Chondrocyte (in vitro differentiated cells): Measurements from ENCODE around the gene SOHLH1. TPM values are rescaled to one million over a fixed set of nuclear protein-coding genes. Genes with fewer than 3 reads are reported as not detected.
A peak's percentile ranks its signal among the peaks of the same experiment; 100 is the strongest.

ENCODE experiments used
- DNase-seq: peaks from one replicate; pipeline ENCODE4 v3.0.0; 2021; ENCODE audit warnings: mixed read lengths, low spot score
- H3K27ac Mint-ChIP-seq: one replicate; pipeline ENCODE4 v1.8.0; 2021; ENCODE audit warnings: mild to moderate bottlenecking, moderate library complexity, mixed read lengths; ENCODE audit not compliant: unreplicated experiment
- H3K27me3 Mint-ChIP-seq: 2 replicates; pipeline ENCODE4 v1.8.0; 2021; ENCODE audit warnings: low read depth, mixed read lengths
- H3K36me3 Mint-ChIP-seq: 2 replicates; pipeline ENCODE4 v1.8.0; 2021; ENCODE audit warnings: low read depth, mixed read lengths
- H3K4me1 Mint-ChIP-seq: 2 replicates; pipeline ENCODE4 v1.8.0; 2021; ENCODE audit warnings: low read depth, mild to moderate bottlenecking, mixed read lengths
- H3K4me3 Mint-ChIP-seq: one replicate; pipeline ENCODE4 v1.8.0; 2021; ENCODE audit warnings: mild to moderate bottlenecking, moderate library complexity, mixed read lengths; ENCODE audit not compliant: unreplicated experiment
- H3K9me3 Mint-ChIP-seq: 2 replicates; pipeline ENCODE4 v1.8.0; 2021; ENCODE audit warnings: low read depth, mixed read lengths
- CTCF ChIP-seq: fragments of 200-600 bp; sonication (generic); IDR thresholded peaks from 2 replicates; pipeline ENCODE4 v1.5.0; 2021; ENCODE audit warnings: antibody characterized with exemption, mild to moderate bottlenecking, moderate library complexity
- total RNA-seq: library from RNA; stranded (reverse); gene quantifications from 3 replicates; pipeline ENCODE4 v1.2.1, GENCODE V29; 2021

The SOHLH1 gene
- total RNA-seq, 1 donor from 2014 or later, result not detected

- Mint-ChIP-seq H3K4me3 (no peak overlapping the region), H3K27ac (no peak overlapping the region), H3K9me3 (peaks cover 9% of the 10 kb centered on the region), H3K4me1 (peaks cover 6% of the 10 kb centered on the region), H3K36me3 (peaks cover 2% of the 10 kb centered on the region), H3K27me3 (no peaks in the 10 kb centered on the region)
- no peak for DNase-seq
- TF ChIP-seq CTCF, result no peak
Observed at GRCh38 chr9:135657416-135657815, 41.9 kb downstream of the SOHLH1 start.

- Mint-ChIP-seq H3K4me3 (no peak overlapping the region), H3K9me3 (peaks cover 13% of the 10 kb centered on the region), H3K27me3 (no peaks in the 10 kb centered on the region), H3K36me3 (peaks cover 2% of the 10 kb centered on the region), H3K27ac (no peak overlapping the region), H3K4me1 (no peaks in the 10 kb centered on the region)
- TF ChIP-seq CTCF, result no peak
- no peak for DNase-seq
Observed at GRCh38 chr9:135655317-135655716, 44.0 kb downstream of the SOHLH1 start.

GRCh38 chr9:135650408-135650807 is 48.9 kb downstream of the SOHLH1 start:
- no peaks in the 10 kb centered on the region for H3K27me3 Mint-ChIP-seq
- H3K36me3 Mint-ChIP-seq, result peaks cover 5% of the 10 kb centered on the region
- DNase-seq, result no peak
- no peak overlapping the region for H3K4me3 Mint-ChIP-seq
- H3K27ac Mint-ChIP-seq, result no peak overlapping the region
- H3K9me3 Mint-ChIP-seq, result peaks cover 40% of the 10 kb centered on the region
- no peaks in the 10 kb centered on the region for H3K4me1 Mint-ChIP-seq
- no peak for TF ChIP-seq CTCF

GRCh38 chr9:135649508-135649907 is 49.8 kb downstream of the SOHLH1 start:
- no peak overlapping the region for H3K4me3 Mint-ChIP-seq
- TF ChIP-seq CTCF, result no peak
- peaks cover 2% of the 10 kb centered on the region for H3K4me1 Mint-ChIP-seq
- peaks cover 49% of the 10 kb centered on the region for H3K9me3 Mint-ChIP-seq
- peaks cover 8% of the 10 kb centered on the region for H3K36me3 Mint-ChIP-seq
- no peaks in the 10 kb centered on the region for H3K27me3 Mint-ChIP-seq
- DNase-seq, result no peak
- no peak overlapping the region for H3K27ac Mint-ChIP-seq

GRCh38 chr9:135648494-135649410 is 50.5 kb downstream of the SOHLH1 start:
- H3K36me3 Mint-ChIP-seq, result peaks cover 11% of the 10 kb centered on the region
- no peak overlapping the region for H3K27ac Mint-ChIP-seq
- no peak for DNase-seq
- H3K4me1 Mint-ChIP-seq, result peaks cover 4% of the 10 kb centered on the region
- no peaks in the 10 kb centered on the region for H3K27me3 Mint-ChIP-seq
- H3K4me3 Mint-ChIP-seq, result peak overlapping the region; percentile 4
- no peak for TF ChIP-seq CTCF
- peaks cover 57% of the 10 kb centered on the region for H3K9me3 Mint-ChIP-seq
